GM18520 (cell line): ENCODE results near the gene ITGA7.

Source experiments
- ATAC-seq: cut with Tn5 transposase; IDR thresholded peaks from one replicate; pipeline ENCODE4 v1.9.1; 2021; ENCODE audit not compliant: unreplicated experiment

ITGA7 gene

DNA sequence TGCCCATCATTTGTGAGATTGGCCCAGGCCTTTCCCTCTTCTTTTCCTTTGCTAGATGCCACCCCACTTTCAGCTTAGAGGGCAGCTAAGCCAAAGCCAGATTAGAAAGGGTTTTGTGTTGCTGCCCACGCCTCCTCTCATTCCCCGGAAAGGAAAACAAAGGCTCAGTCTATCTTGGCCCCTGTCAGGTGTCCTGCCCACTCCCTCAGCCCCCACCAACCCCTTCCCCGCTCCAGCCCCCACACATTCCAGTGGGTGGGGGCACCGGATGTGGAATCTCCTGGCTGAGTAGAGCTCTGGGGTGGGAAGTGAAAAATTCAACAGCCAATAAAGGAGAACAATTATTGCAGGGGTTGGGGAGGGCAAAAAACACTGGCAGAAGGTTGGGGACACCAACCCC, 10.3 kb upstream of the ITGA7 start:
- no peak for ATAC-seq

DNA sequence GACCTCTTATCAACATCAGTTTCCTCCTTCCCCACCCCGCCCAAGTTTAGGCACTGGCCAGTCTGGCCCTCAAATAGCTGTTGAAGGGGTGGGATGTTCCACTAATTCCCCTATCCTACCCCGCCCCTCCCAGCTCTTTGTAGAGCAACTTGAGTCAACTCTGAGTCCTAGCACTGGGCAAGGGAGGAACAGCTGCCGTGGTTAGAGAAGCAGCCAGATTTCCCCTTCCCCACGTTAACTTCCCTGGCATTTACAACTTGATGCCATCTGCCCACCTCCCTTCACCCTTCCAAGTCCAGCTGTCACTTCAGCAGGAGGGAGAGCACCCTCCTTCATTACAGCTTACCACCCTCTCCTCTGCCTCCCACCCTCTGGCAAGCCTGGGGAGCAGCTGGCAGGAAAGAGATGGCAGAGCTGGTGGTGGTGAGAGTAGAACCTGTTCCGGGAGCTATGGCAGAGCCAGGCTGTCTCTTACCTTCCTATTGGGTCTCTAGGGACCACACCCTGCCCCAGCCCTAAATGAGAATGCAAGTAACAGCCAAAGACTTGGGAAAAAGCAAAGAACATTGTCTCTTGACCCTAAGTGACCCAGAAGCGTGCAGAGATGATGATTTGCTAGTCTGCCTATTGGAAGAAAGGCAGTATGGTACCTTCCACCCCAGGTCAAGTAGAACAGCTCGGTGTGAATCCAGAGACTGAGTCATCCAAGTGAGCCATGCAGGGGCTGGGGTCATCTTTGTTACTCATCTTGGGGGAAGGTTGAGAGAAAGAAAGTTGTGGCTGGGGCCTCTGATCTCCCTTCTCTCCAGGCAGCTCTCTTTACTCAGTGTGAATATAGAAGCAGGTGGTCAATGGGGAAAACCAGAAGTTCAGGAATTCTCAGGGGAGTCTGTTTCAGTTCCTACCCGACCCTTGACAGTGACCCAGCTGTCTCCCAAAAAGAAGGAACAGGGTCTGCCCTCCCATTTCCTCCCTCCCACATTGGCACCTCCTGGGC, 9.6 kb upstream of the ITGA7 start:
- ATAC-seq = no peak

DNA sequence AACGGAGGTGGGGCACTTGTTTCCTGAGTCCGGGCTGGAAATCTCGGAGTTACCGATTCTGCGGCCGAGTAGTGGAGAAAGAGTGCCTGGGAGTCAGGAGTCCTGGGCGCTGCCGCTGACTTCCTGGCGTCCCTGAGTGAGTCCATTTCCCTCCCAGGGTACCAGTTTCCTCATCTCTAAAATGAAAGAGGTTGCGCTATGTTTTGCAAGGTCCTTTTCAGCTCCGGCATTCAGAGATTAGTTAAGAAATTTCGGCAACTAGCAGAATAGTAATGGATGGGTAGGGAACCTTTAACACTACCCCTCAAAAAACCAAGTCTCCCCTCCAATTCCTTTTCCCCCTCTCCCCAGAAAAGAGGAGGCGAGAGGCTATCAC, 8.9 kb upstream of the ITGA7 start:
- no peak for ATAC-seq

DNA sequence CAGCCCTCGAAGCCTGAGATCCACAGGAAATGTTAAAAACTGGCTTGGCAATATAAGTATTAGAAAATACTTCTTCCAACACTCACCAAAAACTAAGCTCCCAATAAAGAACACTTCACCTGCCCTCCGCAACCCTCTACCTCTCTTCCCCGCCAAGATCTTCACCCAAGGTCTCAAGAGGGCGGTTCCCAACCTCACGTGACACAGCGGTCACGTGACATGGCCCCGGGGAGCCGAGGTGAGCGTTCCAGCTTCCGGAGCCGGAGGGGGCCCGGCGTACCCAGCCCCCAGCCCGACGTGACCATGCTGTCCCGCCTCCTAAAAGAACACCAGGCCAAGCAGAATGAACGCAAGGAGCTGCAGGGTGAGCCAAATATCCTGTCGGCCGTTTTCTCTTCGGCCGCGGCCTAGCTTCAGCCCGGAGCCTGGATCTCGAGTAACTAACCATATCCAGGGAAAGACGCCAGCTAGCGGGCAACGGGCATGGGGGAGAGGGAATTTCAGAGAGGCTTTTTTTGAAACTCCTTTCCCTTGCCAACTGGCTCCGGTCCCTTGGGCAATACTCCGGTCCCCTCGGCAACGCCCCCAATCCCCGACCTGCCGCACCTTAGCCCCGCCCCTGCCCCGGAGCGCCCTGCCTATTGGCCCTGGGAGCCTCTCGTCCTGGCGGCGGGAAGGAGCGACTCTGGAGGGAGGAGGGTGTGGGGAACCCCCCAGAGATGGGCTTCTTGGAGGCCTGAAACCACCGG, 8.3 kb upstream of the ITGA7 start, which contains the start of gene BLOC1S1:
Gene BLOC1S1, plus strand, starts transcription at position 214 of the 749 bp plus-strand sequence. Its CDS starts 6 bp downstream, at position 220.
- ATAC-seq = peak; percentile 73

DNA sequence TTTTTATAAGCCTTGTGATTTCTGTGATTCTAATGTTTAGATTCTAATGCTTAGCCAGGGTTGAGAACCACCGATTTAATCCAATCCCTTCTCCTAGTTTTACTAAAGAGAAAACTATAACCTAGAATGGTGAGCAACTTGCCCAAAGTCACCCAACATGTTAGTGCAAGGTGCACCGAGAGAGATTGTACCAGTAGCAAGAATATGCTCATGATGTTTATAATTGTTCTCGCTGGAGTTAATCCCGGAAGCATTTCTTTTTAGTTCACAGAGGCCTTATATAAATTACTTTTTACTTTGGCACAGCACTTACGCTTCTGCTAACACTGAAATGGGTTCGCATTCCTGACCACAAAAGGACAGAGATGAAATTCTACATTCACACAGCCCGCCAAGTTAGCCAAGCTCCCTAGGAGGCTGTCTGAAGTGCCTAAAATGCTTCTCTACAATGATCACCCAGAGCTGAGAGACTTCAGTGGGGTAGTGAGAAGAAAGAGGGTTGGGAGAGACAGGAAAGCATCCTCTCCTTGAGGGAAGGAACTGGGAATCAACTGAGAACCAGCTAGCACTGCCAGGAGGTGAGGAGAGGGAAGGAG, 7.6 kb upstream of the ITGA7 start:
- no peak for ATAC-seq

DNA sequence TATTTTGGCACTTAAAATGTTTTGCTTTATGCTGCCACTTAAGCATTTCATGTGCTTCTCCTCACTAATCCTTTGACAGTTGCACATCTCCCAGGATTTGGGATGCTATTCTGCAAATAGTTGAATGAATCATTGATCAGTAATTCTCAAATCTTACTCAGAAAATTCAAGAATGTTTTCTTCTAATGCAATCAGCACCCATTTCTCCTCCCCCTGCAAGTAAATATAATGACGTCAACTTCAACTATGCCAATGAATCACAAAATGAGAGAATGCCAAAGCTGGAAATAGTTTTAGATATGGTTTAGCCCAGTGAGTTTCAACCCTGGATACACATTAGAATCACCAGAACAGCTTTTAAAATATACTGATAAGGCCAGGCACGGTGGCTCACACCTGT, 6.0 kb upstream of the ITGA7 start:
- ATAC-seq = no peak

DNA sequence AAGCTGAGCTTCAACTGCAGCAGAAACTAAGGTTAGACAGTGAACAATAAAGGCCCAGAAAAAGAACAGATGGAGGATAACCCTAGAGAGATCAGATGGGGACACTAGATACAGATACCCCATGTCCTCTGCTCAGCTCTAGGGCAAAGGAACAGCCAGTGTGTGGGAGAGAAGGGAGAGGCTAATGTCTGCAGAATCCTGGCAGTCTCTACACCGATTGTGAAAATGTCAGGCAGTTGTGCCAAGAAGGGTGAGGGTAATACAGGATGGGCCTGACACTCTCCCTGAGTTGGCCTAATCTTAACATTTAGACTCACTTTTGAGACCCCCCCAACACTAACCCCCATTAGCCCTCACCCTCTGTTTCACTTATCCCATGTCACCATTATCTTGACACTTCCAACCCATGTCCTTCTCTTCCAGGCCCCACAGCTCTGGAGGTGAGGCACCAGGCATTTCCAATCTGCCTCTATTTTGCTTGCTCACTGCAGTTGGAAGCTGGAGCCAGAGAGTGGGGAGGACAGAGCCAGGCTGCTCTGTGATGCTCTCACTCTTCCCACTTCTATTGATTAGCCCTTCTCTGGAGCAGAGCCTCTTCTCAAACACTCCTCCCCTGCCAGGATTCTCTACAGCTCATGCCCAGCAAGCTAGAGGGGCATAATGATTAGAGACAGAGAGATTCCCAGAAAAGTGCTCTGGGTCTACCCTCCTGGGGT, 5.2 kb upstream of the ITGA7 start:
- ATAC-seq = no peak

DNA sequence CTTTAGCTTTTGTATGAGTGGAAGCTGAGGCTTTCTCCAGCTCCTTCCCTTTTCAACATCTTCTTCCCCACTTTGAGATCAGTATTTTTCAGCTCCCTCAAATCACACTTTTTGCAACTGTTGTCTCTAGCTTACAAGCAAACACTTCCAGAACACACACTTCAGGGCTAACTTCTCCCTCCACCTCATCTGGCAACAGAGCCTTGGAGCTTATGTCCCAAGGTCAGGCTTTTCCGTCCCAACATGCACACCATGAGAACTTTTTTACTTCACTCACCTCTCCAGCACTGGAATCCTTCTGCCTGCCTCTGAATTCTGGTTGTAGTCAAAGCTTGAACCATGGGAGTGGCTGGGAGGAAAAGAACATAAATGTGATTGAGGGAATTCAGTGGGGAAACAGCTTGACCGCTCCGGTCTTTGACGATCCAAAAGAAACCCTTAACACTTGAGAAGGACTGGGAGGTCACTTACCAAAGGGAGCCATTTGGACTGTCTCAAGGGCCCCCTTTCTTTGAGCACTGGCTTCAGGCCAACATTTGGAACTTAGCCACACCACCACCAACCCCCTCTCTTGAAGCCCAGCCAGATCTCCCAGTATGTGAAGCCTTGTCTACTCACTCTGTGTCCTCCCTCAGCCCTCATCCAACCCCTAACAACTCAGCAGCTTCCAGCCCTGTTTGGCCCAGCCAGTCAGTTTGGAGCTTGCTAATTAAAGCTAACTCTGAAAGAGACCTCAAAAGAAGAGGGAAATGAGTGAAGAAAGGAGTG, 4.3 kb upstream of the ITGA7 start:
- ATAC-seq = no peak

DNA sequence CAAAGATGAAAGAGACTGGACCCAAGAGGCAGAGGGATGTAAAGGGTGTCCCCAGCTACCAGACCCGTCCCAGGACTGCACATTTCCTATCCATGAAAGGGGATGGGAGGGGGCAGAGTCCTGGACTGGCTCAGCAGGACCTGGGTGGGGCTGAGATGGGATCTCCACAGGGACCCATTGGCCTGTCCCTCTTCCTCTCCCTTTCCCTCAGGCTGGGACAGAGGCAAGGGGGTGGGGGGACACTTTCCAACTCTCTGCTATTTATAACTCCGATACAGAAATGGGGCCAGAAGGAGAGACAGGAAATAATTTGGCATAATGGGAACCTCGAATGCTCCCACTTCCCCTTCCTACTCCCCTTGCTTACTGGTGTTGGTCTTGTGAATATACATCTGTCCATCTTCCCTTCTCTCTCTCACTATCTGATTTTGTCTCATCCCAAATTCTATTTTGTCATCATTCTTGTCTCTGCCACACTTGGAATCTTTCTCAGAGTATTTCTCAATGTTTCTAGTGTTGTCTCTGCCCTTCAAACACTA, 1.1 kb upstream of the ITGA7 start:
- ATAC-seq = no peak

DNA sequence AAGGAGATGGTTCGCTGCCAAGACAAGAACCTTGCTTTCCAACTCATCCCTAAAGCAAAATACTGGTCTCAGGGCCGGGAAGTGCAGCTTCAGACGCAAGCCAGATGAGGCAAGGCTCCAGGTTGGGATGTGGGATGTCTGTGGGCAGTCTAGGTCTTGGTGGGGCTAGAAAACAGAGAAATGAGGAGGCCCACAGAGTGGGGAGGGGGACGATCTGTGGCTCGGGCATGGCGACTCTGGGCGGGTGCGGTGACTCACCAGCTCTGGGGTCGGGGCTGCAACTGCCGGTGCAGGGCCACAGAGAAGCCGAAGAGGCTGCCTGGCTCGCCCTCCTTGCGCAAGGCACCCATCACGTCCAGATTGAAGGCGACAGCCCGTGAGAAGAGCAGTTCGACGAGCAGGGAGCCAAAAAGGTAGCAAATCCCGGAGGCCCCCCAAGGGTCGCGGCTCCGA, 459 bp downstream of the ITGA7 start:
- no peak for ATAC-seq

DNA sequence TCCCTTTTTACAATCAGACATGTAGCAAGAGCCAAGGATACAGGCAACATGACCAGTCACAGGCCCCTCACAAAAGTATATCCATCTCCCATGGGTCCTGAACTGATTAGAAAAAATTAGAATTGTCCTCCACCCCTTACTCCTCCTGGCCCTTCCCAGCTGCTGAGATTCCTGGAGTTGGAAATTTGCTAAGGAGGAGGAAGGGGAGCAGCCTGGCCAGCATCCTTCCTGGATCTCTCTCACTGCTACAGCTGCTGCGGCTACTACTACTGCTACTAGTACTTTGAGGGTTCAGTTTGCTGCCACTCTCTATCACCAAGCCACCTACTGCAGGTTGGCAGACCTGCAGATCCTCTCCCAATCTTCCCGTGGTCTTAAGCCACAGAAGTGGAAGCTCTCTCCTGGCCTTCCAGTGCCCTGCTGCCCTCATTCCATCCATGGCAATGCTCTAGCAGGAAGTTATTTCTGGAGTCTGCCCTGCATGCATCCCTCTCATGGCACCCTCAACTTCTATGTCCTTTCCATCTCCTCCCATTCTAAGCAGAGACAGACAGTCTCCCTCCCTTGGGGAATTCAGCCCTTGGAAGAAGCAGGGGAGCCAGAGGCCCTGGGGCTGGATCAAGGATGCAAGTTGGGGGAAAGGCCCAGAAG, 1.0 kb downstream of the ITGA7 start:
- no peak for ATAC-seq

DNA sequence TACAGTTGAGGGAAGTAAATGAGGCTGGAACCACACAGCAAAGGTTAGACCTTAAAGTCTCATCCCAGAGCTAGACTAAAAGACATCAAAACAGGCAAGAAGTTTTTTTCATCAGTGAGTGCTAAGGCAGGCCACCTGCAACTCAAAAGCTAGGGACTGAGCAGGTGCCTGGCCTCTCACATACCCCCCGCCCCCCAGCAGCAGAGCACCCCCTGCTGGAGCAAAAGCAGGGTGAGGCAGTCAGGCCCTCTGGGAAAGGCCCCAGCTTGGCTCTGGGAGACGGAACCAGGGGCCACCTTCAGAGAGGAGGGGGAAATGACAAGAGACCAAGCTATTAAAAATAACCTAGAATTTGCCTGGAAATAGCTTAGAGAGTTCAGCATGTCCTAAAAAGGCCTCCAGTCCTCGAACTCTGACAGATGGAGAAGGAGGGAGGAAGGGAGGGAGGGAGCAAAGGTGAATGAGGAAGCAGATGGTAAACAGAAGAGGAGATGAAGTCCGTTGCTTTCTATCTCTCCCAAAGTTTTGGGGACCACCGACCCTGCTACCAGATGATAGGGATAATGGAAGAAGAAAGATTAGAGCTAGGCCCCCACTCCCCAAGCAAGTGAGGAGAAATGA, 1.8 kb downstream of the ITGA7 start:
- ATAC-seq = no peak

DNA sequence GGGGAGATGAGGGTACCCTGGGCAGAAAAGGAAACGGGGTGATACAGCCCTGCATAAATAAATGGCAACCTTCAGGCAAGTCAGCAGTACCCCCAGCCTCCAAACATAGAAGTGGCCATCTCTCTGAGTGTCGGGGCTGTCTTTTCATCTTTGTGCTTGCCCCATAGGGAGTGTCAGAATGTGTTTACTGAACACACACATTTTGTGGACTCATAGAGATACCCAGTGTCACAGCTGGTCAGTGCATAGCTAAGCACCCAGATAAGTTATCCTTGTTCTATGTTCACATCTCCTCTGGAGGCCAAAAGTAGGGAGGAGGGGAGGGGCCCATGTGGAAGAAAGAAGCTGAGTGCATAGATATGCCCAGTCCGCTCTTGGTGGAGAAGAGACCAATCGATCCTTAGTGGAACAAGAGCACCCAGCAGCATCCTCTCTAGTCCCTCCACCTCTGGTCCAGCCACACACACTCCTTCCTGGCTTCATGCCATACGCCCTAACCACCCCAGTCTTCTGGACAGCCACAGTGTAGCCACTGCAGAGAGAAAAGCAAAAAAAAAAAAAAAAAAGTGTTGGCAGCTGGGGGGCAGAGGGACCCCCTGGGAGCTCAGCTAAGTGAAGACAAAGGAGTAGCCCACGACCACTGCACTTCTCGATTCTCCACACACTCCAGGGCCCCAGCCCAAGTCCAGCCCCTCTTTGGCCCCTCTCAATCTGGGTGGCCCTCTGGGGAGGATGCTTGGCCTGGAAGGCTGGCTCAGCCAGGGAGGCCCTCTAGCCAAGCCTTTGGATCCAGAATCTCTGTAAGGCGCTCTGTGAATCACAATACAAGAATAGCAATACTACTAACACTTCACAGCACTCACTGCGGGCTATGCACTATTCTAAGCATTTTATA, 2.6 kb downstream of the ITGA7 start:
- no peak for ATAC-seq

DNA sequence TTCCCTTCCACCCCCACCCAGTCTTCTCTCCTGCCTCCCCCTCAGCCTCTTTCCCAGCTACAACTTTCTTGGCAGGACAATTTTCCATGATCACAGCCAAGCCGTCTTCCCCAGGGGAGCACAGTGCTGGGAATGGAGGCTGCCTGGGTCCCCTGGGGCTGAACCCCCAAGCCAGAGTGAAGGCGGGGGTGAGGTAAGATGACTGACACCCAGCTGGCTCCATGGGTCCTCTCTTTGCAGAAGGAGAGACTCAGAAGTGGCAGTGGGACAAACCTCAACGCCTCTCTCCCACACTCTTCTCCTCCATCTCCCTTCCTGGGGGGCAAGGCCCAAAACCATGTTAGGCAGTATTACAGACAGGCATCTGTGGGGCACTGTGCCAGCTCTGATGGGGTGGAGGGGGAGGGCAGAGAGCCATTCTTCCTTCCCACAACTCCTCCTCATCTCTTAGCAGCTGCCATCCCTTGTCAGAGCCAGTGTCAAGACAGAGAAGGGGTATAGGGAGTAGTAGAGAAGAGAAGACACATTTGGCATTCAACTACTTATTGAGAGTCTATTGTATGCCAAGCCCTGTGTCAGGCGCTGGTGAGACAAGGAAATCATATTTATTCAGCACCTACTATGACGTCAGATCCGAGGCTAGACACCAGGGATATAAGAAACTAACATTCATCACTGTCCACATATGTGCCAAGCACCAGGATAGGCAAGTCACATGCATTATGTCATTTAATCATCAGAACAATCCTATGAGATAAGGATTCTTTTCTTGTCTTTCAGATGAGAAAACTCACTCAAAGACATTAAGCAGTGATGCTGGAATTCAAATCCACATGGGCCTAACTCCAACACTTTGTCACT, 3.6 kb downstream of the ITGA7 start:
- ATAC-seq = no peak

DNA sequence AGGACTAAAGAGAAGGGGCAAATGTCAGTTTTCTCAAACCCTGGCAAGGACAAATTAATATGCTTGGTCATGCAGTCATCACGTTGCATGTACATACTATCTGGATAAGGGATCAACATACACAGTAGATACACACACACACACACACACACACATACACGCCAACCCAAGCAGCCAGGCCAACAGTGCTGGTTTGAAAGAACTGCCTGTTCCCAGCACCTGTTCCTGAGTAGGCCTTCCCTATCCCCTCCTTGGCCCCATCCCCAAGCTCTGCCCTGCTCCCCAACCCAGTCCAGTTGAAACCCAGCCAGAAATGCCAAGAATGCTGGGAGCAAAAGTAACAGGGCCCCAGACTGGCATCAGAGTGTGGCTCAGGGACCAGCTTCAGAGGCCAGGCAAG, 4.4 kb downstream of the ITGA7 start:
- ATAC-seq = no peak

DNA sequence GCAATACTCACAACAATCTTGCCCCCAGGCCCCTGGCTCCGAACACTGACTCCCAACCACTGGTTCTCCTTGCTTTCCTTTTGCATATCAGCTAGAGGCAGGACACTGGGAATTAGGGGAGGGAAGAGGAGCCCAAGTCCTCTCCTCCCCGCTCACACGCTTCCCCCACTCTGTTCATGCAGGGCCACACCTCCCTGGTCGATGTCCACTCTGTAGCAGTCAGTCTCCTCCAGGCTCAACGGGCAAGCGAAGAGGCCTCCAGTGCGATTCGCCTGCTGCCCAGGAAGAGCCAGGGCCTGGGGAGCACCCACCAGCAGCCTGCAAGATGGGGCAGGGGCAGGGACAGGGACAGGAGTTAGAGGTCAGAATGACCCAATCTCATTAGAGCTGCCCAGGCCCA, 4.8 kb downstream of the ITGA7 start:
- ATAC-seq = no peak
